HG03342 (cell line): ENCODE data around the gene ARMC2.
"Not testable (repeated sequence)": the region's sequence is repeated elsewhere in the genome, so short reads cannot be mapped to it uniquely, and the experiment has no call there.

ENCODE experiments used
- ATAC-seq: cut with Tn5 transposase; IDR thresholded peaks from one replicate; pipeline ENCODE4 v1.9.1; 2021; ENCODE audit warnings: mild to moderate bottlenecking, moderate library complexity; ENCODE audit not compliant: unreplicated experiment

ARMC2 gene

DNA sequence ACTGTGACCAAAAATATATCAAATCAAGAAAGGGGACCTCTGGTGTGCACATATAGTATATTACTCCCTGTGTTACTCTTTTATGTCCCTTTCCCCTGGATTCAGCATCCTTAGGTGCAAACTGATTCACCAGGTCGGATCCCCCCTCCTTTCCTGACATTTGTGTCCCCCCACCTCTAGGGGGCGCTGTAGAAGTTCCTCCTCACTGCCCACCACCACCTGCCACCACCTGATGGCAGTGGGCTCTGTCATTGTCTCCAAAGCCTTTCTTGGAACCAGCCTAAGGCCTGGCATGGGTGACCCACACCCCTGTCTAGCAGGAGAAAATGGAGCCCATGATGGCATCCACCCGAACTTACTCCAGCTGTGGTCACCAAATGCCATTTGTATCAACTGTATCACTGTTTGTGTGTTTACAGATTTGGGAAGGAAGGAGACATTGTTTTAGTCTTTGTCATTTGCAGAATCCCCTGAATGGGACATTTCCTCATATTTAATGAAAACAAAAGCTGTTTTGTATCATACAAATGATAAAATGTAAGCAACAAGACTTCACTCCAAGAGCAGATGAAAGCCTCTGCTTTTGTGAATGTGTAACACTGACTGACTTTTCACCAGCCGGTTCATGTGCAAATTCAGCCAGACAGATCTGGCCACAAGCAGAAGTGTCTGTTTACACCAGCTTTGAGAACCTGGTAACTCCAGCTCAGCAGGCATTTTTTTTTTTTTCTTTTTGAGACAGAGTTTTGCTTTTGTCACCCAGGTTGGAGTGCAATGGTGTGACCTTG is 66.2 kb downstream of the ARMC2 start:
- no peak for ATAC-seq

GRCh38 chr6:108915258-108915657 is 67.0 kb downstream of the ARMC2 start:
- ATAC-seq, result no peak

DNA sequence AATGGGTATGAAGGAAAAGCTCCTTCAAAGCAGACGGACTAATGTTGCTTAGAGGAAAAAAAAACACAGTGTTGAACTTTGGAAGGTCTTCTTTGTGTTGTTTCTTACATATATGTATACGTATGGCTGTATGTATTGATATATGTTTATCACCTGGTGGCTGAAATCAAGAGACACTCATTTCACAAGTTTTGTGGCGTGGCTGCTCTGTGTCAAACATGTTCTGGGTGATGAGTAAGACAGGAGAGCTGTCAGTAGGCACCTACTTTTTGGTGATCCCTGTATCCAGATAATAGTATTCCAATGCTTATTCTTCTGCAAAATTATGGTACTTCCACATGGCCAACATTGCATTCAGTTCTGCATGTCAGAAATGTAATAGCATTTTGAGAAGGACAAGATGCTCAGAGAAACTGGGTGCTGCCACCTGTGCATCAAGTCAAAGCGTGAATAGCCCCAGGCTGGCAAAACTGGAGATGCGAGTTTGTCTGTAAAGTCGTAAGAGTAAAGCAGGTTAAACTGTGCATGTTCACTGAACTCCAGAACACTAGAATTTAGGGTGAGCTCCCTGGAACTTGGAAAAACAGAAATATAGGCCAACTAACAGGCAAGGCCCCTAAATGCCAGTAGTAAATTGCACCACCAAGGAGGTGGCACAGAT is 67.9 kb downstream of the ARMC2 start:
- ATAC-seq, result no peak

- ATAC-seq, result no peak
Measured at GRCh38 chr6:108920751-108921150, 72.5 kb downstream of the ARMC2 start.

GRCh38 chr6:108921547-108922361 is 73.5 kb downstream of the ARMC2 start:
- no peak for ATAC-seq

DNA sequence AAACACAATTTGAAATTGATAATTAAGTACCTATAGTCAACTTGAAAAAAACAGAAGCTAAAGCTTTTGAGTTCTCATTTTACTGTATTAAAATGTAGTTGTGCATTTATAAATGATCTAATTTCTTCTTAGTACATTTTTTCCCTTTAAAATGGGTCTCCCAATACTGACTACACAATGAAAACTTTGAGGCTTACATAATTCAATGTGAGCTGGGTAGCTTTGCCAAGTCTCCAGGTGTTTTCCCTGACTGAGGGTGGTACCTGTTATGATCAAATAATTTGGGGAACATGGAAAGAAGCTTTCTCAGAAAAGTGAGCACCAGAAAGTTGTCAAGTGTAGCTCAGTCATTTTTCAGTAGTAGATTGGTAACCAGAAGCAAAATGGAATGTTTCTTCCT is 74.3 kb downstream of the ARMC2 start:
- ATAC-seq, result no peak

GRCh38 chr6:108927927-108928326 is 79.7 kb downstream of the ARMC2 start:
- ATAC-seq, result no peak

DNA sequence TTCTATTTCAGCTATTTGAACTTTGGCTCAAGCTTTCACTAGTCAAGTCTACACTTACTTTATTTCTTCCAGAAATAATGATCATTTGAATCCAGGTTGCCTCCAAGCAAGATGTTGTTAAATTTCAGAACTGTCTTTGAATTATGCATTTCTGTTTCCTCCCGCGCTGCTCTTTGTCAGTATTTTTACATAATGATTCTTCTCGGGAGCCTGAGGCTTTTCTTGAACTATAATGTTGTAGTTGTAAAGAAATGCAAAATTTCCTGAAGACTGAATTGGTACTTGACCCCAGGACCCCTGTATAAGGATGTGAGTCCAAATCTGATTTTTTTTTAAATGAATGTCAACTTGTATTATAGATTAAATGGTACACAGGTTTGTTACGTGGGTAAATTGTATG is 80.4 kb downstream of the ARMC2 start:
- no peak for ATAC-seq

DNA sequence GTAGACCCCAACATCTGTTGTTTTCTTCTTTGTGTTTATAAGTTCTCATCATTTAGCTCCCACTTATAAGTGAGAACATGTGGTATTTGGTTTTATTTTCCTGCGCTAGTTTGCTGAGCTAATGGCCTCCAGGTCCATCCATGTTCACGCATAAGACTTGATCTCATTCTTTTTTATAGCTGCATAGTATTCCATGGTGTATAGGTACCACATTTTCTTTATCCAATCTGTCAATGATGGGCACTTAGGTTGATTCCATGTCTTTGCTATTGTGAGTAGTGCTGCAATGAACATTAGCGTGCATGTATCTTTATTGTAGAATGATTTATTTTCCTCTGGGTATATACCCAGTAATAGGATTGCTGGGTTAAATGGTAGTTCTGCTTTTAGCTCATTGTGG is 82.9 kb downstream of the ARMC2 start:
- not testable (repeated sequence) for ATAC-seq

GRCh38 chr6:108937170-108937569 is 88.9 kb downstream of the ARMC2 start:
- ATAC-seq, result no peak

DNA sequence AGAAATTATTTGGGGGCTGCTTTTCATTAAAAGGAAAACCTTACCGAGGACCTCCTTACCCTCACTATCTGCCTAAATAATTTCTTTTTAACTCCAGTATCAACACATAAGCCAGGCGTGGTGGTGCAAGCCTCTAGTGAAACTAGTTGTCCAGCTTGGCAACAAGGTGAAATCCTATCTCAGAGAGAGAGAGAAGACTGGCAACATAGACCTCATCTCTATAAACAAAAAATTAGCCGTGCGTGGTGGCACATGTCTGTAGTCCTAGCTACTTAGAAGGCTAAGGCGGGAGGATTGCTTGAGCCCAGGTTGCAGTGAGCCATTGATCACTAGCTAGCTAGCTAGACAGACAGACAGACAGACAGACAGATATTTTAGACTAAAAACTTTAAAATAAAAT is 92.5 kb downstream of the ARMC2 start:
- no peak for ATAC-seq

GRCh38 chr6:108941281-108941680 is 93.1 kb downstream of the ARMC2 start:
- no peak for ATAC-seq

DNA sequence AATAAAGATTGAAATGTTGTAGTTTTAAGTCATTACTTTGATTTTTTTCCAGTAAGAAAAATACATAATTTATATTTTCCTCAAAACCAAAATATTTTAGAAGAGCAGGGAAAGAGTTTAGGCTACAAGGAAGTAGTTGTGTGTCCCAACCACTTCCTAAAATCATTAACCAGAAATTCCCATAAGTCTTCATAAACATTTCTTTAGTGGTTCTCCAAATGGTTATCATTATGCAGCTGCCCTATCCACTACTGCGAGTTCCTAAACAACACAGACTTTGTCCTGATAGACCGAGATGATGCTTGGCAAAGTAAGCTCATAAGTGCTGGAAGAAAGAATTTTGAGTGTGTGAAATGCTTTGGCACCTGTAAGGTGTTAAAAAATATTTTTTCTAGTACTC is 93.6 kb downstream of the ARMC2 start:
- ATAC-seq, result no peak

DNA sequence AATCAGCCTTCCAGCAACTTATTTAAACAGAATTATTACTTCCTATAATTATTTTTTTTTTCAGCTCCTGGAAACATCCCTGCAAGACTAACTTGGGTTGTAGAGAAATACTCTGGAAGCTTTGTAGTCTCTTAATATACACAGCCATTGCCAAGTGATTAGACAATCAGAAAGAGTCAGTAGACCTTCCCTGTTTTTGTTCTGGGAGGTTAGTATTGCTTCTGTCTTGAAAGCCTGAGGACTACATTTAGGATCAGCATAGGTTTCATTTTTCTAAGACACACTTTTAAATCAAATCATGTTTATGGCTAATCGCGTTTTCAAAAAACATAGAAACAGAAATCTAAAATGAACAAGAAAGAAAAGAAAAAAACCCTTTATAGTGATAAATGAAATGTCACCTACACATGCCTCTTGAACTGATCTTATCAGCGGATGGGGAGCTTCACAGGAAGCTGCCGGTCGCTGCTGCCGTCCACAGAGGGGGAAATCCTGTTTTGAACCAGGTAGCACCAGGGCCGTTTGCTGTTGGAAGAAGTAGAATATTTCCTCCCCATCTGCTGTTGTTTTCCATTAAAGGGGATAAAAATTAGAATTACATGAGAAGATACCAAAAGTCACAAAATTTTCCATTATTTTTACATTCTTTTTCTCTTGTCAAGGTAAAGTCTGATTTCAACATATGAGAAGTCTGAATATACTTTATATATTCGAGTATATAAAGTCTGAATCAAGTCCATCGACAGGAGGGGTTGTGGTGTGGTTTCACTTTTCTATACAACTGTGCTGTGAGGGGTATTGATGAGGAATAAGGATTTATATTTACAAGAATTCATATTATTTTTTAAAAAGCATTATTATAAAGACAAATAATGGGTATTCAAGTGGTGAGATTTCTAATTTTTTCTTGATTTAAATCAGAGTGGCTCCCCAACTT is 94.6 kb downstream of the ARMC2 start:
- no peak for ATAC-seq

- no peak for ATAC-seq
Measured at GRCh38 chr6:108944071-108944470, 95.8 kb downstream of the ARMC2 start.

DNA sequence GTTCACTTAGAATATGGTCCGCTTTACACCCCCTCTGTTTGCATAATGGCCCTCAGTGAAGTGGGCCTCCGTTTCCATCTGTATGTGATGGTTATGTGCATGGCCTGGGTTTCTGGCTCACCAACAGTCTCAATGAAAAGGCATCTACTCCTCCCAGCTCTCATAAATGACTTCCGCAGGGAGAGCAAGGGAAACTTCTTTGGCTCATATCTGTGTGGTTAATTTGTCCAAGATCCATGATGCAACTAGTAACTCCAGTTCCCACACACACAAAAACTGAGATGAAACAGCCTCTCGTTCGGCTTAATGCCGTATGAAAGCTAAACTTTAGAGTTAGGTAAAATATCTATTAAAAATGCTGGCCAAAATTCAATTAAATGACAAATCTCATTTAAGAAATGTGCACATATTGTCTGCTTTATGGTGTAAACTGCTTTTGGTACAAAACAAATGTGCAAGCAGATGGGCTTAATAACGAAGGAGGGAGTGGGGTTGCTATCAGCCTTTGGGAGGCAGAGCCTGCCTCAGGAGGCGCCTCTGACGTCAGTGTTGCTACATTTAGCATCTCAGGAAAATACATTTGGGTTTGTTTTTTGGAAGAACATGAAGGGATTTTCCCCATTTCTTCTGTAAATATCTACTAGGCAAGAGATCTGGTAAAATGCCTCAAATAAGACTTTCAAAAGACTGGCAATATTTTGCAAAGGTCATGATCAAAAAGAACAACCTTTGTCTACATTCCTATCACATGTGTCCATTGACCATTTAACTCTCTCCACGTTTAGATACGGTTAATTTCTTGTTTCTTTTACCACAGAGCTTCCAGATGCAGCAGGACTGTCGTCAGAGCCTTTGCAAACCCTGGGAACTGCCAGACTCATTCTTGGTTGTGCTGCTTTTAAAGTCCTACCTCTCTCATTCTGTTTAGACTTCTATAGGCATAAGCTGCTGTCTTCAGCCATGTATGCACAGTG is 96.8 kb downstream of the ARMC2 start:
- ATAC-seq, result no peak

DNA sequence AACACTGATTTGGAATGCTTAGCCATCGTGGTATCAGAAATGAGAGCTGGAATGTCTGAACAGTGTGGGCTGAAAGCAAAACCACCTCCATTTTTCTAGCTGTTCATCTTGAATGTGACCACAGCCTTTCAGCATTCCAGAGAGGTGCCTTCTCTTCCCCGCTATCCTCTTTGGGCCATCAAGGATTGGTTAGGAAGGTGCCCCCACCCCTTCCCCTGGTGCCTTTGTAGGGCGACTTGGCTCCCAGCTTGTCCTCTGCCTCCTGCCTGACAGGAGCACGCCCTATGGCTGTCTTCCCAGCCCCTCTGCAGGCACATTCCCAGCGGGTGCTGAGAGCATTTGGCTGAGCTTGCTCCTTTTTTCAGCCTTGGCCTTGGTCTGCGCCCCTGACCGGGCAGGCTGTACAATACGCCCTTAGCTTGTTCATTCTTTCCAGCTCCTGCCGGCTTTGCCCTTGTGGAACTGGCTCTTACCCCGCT is 97.5 kb downstream of the ARMC2 start:
- no peak for ATAC-seq

- ATAC-seq, result no peak
Measured at GRCh38 chr6:108946695-108947094, 98.5 kb downstream of the ARMC2 start.

DNA sequence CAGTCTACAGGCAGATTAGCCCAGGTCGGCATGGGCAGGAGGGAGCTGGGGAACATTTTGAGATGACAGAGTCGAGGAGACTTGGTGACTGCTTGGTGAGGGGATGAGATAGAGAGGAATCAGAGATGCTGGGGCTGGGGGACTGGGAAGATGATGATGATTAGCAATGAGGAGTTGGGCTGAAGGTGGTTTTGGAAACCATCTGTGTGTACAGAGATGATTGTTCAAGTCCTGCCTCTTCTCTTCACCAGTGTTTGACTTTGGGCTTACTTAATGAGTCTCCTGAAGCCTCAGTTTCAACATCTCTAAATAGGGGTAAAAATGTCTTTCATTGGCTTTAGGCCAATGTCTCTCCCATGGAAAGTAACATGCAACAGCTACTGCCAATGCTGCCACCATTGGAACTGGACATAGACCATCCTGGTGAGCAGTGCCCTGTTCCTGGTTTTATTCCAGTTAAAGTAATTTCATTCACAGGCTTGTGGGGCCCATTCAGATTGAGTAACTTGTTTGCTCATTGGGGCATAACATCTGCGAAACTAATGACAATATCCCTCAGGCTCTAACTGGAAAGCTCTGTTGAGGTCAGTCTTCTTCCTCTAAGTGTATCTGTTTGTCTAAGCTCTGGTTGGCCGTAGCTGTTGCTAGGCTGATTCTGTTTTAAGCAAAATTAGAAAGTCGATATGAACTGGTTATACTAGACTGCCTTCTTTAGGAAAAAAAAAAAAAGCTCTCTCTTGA is 99.1 kb downstream of the ARMC2 start:
- no peak for ATAC-seq
